HL-60 (cell line): ENCODE results near the gene JARID2.

ENCODE experiments used
- DNase-seq, 2 experiments: peaks; one replicate each; pipeline ENCODE4 v3.0.0-alpha.2; 2010 to 2020; ENCODE audit warnings: low read depth in 1 of 2, low spot score in 1 of 2
- H3K27ac ChIP-seq: fragments of 250-450 bp; sonication (Bioruptor Pico); replicated peaks from 2 replicates; pipeline ENCODE4 v1.5.1; 2020; ENCODE audit warnings: mild to moderate bottlenecking, moderate library complexity
- H3K27me3 ChIP-seq: fragments of 250-450 bp; sonication (Bioruptor Pico); 2 replicates; pipeline ENCODE4 v1.5.1; 2021; ENCODE audit warnings: mild to moderate bottlenecking, moderate library complexity; ENCODE audit not compliant: insufficient read depth, poor library complexity, severe bottlenecking
- H3K4me3 ChIP-seq: replicated peaks from 2 replicates; pipeline ENCODE4 v1.5.1; 2011; ENCODE audit warnings: mild to moderate bottlenecking, control low read depth, low read length; ENCODE audit not compliant: insufficient read depth
- GABPA ChIP-seq: IDR thresholded peaks from 2 replicates; pipeline ENCODE4 v1.6.1; 2012; ENCODE audit warnings: low read depth
- POLR2AphosphoS5 ChIP-seq: IDR thresholded peaks from 2 replicates; pipeline ENCODE4 v1.6.1; 2012; ENCODE audit warnings: low read depth
- SPI1 ChIP-seq: IDR thresholded peaks from 2 replicates; pipeline ENCODE4 v1.6.1; 2012; ENCODE audit warnings: low read depth, mild to moderate bottlenecking, borderline replicate concordance
- TF ChIP-seq, protein P1 (sequence below): IDR thresholded peaks from 2 replicates; pipeline ENCODE4 v1.6.1; 2012; ENCODE audit warnings: low read depth; ENCODE audit not compliant: insufficient replicate concordance
- TF ChIP-seq, protein P2 (sequence below): IDR thresholded peaks from one replicate; pipeline ENCODE4 v1.5.1; 2011; ENCODE audit warnings: low read length, control low read depth, inconsistent platforms; ENCODE audit not compliant: insufficient read depth

JARID2 gene

DNA sequence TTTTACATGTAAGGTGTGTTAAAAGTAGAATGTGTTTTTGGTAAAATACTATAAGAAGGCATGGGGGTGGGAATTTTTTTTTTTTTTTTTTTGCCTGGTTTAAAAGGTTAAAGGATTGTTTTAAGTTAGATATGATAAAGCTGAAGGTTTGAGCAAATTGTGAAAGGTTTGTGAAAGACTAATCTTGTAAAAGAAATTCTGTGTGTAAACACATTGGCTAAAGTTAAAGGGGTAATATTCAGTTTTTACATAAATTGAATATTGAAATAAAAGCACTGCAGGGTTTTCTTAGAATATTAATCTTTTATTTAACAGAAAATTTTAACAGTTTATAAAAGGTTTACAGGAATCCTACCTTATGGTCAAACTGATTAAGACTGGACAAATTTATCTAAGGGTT is 311.3 kb downstream of the JARID2 start:
- no peaks in the 10 kb centered on the region for H3K27me3 ChIP-seq
- no peak for DNase-seq
- H3K27ac ChIP-seq: no peak overlapping the region
- no peak overlapping the region for H3K4me3 ChIP-seq
- TF ChIP-seq POLR2AphosphoS5 (no peak), SPI1 (no peak), GABPA (no peak)
- TF ChIP-seq, protein P1, sequence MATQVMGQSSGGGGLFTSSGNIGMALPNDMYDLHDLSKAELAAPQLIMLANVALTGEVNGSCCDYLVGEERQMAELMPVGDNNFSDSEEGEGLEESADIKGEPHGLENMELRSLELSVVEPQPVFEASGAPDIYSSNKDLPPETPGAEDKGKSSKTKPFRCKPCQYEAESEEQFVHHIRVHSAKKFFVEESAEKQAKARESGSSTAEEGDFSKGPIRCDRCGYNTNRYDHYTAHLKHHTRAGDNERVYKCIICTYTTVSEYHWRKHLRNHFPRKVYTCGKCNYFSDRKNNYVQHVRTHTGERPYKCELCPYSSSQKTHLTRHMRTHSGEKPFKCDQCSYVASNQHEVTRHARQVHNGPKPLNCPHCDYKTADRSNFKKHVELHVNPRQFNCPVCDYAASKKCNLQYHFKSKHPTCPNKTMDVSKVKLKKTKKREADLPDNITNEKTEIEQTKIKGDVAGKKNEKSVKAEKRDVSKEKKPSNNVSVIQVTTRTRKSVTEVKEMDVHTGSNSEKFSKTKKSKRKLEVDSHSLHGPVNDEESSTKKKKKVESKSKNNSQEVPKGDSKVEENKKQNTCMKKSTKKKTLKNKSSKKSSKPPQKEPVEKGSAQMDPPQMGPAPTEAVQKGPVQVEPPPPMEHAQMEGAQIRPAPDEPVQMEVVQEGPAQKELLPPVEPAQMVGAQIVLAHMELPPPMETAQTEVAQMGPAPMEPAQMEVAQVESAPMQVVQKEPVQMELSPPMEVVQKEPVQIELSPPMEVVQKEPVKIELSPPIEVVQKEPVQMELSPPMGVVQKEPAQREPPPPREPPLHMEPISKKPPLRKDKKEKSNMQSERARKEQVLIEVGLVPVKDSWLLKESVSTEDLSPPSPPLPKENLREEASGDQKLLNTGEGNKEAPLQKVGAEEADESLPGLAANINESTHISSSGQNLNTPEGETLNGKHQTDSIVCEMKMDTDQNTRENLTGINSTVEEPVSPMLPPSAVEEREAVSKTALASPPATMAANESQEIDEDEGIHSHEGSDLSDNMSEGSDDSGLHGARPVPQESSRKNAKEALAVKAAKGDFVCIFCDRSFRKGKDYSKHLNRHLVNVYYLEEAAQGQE: no peak
- TF ChIP-seq, protein P2, sequence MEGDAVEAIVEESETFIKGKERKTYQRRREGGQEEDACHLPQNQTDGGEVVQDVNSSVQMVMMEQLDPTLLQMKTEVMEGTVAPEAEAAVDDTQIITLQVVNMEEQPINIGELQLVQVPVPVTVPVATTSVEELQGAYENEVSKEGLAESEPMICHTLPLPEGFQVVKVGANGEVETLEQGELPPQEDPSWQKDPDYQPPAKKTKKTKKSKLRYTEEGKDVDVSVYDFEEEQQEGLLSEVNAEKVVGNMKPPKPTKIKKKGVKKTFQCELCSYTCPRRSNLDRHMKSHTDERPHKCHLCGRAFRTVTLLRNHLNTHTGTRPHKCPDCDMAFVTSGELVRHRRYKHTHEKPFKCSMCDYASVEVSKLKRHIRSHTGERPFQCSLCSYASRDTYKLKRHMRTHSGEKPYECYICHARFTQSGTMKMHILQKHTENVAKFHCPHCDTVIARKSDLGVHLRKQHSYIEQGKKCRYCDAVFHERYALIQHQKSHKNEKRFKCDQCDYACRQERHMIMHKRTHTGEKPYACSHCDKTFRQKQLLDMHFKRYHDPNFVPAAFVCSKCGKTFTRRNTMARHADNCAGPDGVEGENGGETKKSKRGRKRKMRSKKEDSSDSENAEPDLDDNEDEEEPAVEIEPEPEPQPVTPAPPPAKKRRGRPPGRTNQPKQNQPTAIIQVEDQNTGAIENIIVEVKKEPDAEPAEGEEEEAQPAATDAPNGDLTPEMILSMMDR: no peak

DNA sequence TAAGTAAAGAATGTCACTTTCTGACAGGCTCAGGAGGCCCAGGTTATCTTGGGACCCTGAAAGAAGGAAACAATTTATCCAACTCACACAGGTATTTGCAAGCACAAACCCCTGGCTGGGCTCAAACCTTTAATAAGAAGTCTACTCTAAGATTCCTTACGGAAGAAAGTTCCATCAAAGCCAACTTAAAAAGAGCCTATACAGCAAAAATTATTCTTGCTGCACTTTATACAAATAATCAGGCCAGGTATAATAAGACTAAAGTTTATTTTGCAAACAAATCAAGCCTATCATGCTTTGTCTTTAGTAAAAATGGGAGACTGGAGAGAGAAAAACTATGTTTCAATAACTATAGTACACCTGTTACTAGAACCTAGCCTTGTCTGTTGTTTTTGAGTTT is 314.8 kb downstream of the JARID2 start:
- Histone ChIP-seq H3K4me3 (no peak overlapping the region), H3K27me3 (no peaks in the 10 kb centered on the region), H3K27ac (no peak overlapping the region)
- TF ChIP-seq SPI1: no peak
- TF ChIP-seq, protein P2: no peak
- TF ChIP-seq, protein P1: no peak
- no peak for TF ChIP-seq POLR2AphosphoS5
- TF ChIP-seq GABPA: no peak
- DNase-seq: no peak

DNA sequence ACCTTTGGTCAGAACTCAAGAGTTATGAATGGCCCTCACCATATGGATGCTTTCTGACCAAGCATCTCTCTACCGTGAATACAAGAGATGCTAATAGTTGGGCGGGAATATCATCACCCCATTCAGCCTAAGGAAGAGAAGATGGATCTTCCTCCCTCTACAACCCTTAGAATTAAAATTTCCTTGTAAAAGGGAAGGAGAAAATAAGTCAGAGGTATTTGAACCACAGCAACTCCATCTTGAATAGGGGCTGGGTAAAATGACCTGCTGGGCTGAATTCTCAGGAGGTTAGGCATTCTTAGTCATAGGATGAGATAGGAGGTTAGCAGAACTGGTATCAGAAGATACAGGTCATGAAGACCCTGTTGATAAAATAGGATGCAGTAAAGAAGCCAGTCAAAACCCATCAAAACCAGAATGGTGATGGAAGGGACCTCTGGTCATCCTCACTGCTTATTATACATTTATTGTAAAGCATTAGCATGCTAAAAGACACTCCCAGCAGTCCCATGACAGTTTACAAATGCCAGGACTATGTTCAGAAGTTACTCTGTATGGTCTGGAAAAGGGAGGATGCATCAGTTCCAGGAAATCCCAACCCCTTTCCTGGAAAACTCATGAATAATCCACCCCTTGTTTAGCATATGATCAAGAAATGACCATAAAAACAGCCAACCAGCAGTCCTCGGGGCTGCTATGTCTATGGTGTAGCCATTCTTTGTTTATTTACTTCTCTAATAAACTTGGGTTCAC is 315.8 kb downstream of the JARID2 start:
- H3K27me3 ChIP-seq: no peaks in the 10 kb centered on the region
- no peak for DNase-seq
- H3K27ac ChIP-seq: no peak overlapping the region
- no peak for TF ChIP-seq POLR2AphosphoS5
- TF ChIP-seq SPI1: no peak
- TF ChIP-seq, protein P1: no peak
- TF ChIP-seq GABPA: no peak
- TF ChIP-seq, protein P2: no peak
- no peak overlapping the region for H3K4me3 ChIP-seq
